Measurements from ENCODE around the gene FNDC5. TPM values are rescaled to one million over a fixed set of nuclear protein-coding genes. Genes with fewer than 3 reads are reported as not detected.

FNDC5 gene
- total and polyA plus RNA-seq, 9 of the 15 experiments (the other 6 are each of a cell fraction or from before 2014, with no cell fraction given) = 0.06 to 2.1 (median 0.22) TPM

DNA sequence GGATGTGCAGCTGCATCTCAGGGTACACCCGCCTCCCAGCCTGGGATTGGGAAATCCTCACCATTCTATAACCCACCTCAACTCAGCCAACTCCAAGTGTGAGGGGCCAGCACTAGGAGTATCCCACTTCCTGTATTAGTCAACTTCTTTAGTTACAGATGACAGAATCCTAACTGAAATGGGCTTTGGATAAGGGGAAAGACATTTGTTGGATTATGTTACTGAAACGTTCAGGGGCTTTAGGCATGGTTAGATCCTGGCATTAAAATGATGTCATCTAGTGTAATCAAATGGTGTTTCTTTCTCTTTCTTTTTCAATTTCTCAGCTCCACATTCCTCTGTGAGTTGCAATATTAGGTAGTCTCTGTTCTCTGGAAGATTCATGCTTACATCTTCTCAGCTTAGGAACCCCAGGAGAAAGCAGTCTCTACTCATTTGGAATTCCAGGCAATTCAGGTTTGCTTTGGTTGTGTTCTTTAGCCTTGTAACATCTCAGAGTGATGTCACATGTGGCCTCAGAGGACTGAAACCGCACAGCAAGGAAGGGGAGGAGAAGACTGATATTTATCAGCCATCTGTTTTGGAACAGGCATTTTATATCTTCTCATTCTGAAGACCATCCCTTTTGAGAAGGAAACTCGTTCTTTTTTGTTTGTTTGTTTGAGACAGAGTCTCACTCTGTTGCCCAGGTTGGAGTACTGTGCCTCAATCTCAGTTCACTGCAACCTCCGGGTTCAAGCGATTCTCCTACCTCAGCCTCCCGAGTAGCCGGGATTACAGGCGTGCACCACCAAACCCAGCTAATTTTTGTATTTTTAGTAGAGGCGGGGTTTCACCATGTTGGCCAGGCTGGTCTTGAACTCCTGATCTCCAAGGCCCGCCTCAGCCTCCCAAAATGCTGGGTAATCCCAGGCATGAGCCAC, 49.4 kb upstream of the FNDC5 start (continued):
- no peak for TF ChIP-seq ZNF655 (CRISPR knock-in tag; IDR thresholded peaks at IDR 0.05)
- 0 out of 2 replicates have a peak, but pooled peaks have one; percentile 37 for TF ChIP-seq ADNP (tag; IDR thresholded peaks at IDR 0.05)
- peak; percentile 72 for TF ChIP-seq ZNF584 (CRISPR knock-in tag; IDR thresholded peaks at IDR 0.05; ENCODE audit: low read depth)
- no peak for TF ChIP-seq CREB1 (IDR thresholded peaks at IDR 0.05)
- TF ChIP-seq CREB1 (CRISPR knock-in tag; IDR thresholded peaks at IDR 0.05) = peak; percentile 65; the same call in 1 of the 2 replicates
- TF ChIP-seq, protein P1, sequence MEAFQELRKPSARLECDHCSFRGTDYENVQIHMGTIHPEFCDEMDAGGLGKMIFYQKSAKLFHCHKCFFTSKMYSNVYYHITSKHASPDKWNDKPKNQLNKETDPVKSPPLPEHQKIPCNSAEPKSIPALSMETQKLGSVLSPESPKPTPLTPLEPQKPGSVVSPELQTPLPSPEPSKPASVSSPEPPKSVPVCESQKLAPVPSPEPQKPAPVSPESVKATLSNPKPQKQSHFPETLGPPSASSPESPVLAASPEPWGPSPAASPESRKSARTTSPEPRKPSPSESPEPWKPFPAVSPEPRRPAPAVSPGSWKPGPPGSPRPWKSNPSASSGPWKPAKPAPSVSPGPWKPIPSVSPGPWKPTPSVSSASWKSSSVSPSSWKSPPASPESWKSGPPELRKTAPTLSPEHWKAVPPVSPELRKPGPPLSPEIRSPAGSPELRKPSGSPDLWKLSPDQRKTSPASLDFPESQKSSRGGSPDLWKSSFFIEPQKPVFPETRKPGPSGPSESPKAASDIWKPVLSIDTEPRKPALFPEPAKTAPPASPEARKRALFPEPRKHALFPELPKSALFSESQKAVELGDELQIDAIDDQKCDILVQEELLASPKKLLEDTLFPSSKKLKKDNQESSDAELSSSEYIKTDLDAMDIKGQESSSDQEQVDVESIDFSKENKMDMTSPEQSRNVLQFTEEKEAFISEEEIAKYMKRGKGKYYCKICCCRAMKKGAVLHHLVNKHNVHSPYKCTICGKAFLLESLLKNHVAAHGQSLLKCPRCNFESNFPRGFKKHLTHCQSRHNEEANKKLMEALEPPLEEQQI (IDR thresholded peaks at IDR 0.05) = no peak
- TF ChIP-seq PTBP1 (IDR thresholded peaks at IDR 0.05; ENCODE audit: low read depth, low read length) = no peak
- TF ChIP-seq JUN (IDR thresholded peaks at IDR 0.05; ENCODE audit: borderline replicate concordance, low read depth, low read length) = no peak
- TF ChIP-seq JUN (CRISPR knock-in tag; IDR thresholded peaks at IDR 0.05; ENCODE audit: borderline replicate concordance) = no peak
- no peak for TF ChIP-seq ZNF592 (IDR thresholded peaks at IDR 0.05)
- TF ChIP-seq GTF2F1 (IDR thresholded peaks at IDR 0.05; ENCODE audit: low read depth, low read length) = no peak
- TF ChIP-seq, protein P2, sequence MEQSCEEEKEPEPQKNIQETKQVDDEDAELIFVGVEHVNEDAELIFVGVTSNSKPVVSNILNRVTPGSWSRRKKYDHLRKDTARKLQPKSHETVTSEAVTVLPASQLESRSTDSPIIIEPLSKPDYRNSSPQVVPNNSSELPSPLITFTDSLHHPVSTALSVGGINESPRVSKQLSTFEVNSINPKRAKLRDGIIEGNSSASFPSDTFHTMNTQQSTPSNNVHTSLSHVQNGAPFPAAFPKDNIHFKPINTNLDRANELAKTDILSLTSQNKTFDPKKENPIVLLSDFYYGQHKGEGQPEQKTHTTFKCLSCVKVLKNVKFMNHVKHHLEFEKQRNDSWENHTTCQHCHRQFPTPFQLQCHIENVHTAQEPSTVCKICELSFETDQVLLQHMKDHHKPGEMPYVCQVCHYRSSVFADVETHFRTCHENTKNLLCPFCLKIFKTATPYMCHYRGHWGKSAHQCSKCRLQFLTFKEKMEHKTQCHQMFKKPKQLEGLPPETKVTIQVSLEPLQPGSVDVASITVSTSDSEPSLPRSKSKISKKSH (CRISPR knock-in tag; IDR thresholded peaks at IDR 0.05) = no peak
- TF ChIP-seq ZNF740 (CRISPR knock-in tag; IDR thresholded peaks at IDR 0.05) = no peak
- TF ChIP-seq ZNF740 (tag; IDR thresholded peaks at IDR 0.05) = no peak
- peak; percentile 74 for TF ChIP-seq USF1 (CRISPR knock-in tag; IDR thresholded peaks at IDR 0.05)

All from K562 (cell line).